Stimulated activated CD4-positive, alpha-beta T cell treated with anti-CD3 and anti-CD28 coated beads, Interleukin-15, amount 100 ng/mL, for 48 hours (primary cell): ENCODE measurements around the gene PLCXD3.

Experiments used
- DNase-seq, 2 donors: peaks; one replicate each; pipeline ENCODE4 v3.0.0-alpha.2; 2020; ENCODE audit warnings: low read depth in 2 of 2

Gene PLCXD3

DNA sequence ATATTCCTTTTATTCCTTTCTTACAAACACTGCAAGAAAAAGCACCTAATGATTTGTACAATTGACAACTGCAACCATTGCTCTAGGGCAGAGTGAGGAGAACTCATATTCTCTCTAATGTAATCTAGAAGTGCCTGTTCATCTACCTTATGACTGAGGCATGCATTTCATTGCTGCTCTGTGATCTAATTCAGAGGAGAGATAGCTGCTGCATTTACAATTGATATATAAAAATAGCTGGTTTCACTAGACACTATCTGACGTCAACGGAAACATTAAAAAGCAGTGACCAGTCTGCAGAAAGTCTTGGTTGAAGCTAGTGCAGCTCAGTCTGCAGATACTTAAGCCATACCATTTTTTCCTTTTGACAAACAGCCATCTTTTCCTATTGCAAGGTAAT lies 224.2 kb downstream of the PLCXD3 start:
- no peak for DNase-seq

DNA sequence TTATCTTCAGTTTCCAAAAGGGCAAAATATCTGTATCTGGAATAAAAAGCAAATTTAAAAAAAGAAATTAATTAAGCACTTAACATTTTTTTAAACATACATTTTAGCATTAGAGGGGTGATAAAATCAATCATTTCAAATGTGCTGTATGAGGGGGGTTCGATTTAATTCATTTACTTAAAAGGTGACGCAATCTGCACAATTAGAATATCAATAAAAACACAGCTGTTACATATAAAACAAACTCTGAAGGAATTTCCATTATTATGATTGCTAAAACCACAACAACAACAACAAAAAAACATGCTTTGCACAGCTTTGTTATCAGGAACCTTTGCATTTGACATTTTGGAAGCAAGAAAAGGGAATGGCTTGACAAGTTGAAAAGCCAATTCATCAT lies 225.5 kb downstream of the PLCXD3 start:
- no peak for DNase-seq

DNA sequence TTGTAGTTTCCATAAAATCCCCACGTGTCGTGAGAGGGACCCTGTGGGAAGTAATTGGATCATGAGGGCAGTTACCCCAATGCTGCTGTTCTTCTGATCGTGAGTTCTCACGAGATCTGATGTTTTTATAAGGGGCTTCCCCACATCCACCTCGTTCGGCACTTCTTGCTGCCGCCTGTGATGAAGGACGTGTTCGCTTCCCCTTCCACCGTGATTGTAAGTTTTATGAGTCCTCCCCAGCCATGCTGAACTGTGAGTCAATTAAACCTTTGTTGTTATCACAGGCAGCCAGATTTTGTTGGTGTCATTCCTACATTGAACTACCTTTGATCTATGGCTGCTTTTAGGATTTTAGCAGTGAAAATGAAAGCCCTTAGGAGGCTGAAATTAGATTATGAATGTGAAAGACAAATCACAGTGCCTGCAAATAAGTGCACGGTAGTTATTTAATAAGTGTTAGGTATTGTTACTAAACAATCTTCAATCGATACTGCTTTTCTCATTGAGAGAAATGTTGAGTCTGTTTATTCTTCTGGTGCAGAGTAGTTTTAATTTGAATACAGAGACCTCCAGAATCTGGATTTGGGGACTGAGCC lies 229.1 kb downstream of the PLCXD3 start:
- no peak for DNase-seq

DNA sequence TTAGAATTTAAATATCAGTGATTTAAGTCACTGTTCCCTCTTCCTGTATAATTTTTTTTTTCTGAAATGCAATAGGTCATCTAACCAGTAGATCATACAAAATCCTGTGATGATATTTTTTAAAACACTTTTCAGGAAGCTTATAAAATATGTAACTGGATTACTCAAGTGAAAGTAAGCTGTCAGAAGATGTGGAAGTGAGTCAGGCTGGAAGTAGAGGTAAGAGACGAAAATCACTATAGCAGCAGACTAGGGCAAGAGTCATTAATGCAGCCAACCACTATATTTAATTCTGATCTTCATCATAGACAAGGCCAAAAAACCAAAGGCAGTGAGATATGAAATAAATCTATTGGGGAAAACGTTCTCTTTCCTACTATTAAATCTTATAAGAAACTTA lies 231.4 kb downstream of the PLCXD3 start:
- DNase-seq = no peak

DNA sequence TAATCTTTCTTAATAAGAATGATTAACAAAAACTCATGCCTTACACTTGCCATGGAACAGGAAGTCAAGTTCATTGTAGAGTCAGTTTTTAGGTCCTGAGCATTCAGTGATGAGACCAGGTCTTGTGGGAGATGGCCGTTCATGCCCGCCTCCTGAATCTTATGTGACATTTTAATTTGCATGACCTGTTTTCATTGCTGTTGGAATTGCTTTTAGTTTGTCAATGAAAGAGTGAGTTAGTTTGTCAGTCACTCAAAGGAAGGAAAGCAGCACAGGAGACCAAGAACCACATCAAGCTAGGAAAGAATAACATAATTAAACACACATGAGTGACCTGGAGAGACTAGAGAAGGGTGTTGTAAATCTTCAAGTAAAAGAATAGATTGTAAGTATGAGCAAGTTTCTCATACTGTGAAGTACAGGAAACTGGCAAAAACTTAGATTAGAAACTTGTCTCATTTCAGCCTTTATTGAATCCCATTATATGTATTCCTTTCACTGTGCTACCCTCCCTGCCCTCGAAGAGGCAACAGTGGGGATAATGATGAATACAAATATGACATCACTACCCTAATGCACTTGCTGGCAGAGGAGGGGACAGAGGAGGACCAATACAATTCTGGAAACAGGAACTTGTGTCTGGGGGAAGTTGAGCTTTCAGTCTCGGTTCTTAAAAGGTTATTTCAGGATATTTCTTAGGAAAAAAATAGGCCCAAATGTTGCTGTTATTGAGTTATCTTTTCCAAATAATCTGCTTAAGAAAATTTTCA lies 232.7 kb downstream of the PLCXD3 start:
- no peak for DNase-seq

DNA sequence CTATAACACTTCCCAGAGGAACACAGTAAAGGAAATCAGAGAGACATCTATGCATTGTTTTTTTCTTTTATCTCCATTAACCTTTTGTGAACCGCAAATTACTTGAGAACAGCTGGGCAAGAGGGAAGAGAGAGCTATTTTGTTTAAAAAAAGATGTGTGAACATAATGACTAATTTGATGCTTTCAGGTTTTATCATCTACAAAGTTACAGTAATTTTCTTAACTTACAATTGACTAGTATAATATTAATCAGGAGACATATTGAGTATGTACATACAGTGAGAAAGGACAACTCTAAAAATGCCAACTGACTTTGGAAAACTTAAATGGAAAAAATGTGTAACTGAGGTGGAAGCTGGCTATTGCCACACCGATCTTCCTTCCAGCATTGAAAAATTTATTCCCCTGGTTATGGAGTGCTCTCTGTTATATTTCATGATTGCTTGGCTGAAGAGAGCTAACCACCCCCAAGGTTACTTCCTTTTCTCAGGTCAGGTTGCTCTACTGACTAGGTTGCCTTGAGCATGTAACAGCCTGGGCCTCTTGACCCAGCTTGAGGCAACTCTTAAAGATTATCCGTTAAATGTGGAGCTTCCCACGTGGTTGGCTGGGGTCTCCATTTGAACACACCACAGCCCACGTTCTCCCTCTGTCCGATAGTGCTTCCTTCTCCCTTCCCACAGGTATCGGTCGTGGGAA lies 234.4 kb downstream of the PLCXD3 start:
- no peak for DNase-seq

DNA sequence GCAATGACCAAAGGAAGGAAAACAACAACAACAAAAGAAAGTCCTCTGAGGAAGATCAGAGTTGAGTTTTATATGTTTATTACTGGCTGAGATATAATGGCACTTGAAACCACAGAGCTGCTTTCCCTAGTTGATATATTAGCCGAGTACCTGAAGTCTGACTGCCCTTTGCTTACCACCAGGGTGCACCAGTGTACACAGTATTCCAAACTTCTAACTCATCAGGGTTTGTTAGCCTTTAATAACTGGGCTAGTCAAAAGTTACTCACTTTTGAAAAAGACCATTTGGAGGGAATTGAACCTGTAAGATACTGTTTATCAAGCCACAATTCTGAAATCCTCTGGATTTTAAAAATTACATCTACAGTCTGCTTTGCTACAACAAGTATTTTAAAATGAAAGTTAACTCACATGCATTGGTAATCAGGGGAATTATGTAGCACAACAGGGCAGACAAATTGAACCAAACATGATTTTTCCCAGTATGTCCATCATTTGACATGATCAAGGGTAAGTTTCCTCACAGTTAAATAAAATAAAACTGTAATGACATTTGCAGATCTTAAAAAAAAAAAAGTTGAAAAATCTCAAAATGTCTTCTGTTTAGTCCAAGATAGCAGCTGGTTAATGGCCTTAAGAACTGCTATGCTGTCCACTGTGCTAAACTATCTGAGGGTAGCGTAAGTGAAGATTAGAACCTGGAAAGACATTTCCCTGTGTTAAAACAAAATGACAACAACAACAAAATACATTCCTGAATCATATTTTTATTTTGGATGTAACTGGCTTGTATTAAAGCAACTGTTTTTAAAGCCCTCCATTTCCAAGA lies 239.8 kb downstream of the PLCXD3 start:
- DNase-seq = no peak

DNA sequence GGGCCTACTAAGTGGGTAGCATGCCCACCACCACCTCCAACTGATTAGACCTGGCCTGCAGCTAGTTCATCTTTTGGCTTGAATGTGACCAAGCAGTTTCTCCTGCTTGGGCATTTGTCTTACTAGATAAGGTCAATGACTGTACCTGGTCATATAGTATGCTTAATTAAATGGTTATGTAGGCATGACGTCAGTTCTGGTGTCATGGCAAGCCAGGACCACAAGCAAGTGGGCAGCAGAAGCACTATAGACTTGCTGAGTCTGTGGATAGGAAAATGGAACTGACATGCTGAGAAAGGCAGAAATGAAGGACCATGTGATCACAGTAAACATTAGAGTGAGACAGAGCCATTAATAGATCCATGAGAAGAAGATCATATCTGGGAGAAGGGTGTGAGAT lies 241.5 kb downstream of the PLCXD3 start:
- DNase-seq = no peak

DNA sequence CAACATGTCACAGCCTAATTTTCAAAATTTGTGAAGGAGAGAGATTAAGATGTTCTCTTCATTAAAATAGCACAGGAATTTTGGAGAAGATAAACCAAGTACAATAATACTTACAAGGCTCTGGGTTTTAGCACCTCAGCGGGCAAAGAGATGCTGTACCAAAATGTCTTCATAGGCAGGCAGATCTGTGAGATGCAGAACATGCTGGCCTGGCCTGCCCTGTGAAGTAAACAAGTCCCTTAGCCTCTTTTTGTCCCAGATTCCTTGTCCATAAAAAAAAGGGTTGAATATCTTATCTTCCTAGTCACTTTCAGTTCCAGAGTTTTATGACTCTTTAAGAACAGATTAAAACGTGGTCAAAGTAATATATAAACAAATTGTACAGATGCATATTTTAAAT lies 244.0 kb downstream of the PLCXD3 start:
- DNase-seq = no peak

DNA sequence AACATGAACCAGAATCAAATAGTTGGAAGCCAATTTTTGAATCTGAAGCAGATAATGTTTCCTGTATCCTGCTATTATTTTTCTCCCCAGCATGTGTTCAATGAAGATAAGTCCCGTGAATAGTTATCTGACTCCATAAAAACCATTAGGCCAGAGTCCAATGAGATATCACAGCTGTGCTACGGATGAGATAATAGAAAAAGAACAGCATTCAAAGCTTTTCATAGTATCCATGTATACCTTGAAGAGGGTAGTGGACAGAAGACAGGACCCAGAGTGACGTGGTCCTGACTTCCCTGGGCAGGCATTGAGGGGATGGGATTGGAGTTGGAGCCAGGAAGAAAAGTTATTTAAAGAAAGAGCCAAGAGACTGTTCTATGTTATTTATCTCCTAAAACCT lies 246.4 kb downstream of the PLCXD3 start:
- no peak for DNase-seq

DNA sequence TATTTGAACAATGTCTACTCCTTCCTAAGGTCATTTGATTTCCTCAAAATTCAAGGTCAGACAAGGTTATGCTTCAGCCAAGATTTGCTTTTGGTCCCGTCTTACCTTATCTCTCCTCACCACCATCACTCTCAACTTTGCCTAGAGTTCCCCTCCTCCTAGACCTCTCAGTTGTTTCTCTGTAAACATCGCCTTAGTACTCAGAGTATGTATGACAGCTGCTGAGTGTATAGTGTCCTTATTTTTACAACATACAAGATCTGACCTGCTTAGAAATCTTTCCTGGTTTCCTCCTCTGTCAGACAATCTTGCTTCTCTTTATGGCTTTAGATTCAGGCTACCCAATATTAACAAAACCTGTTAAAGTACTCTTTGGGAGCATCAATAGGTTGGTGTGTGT lies 247.1 kb downstream of the PLCXD3 start:
- no peak for DNase-seq
